ENCODE results near the gene FAF2. TPM values are rescaled to one million over a fixed set of nuclear protein-coding genes. Genes with fewer than 3 reads are reported as not detected.

FAF2 gene, protein sequence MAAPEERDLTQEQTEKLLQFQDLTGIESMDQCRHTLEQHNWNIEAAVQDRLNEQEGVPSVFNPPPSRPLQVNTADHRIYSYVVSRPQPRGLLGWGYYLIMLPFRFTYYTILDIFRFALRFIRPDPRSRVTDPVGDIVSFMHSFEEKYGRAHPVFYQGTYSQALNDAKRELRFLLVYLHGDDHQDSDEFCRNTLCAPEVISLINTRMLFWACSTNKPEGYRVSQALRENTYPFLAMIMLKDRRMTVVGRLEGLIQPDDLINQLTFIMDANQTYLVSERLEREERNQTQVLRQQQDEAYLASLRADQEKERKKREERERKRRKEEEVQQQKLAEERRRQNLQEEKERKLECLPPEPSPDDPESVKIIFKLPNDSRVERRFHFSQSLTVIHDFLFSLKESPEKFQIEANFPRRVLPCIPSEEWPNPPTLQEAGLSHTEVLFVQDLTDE
- 31.8 TPM for total RNA-seq
- long read RNA-seq, full-length matches to known transcripts = 31 of 48 reads
- long read RNA-seq, partial matches to known transcripts = 4 of 48 reads
- long read RNA-seq, other reads (novel, unspliced or antisense) = 13 of 48 reads

DNA sequence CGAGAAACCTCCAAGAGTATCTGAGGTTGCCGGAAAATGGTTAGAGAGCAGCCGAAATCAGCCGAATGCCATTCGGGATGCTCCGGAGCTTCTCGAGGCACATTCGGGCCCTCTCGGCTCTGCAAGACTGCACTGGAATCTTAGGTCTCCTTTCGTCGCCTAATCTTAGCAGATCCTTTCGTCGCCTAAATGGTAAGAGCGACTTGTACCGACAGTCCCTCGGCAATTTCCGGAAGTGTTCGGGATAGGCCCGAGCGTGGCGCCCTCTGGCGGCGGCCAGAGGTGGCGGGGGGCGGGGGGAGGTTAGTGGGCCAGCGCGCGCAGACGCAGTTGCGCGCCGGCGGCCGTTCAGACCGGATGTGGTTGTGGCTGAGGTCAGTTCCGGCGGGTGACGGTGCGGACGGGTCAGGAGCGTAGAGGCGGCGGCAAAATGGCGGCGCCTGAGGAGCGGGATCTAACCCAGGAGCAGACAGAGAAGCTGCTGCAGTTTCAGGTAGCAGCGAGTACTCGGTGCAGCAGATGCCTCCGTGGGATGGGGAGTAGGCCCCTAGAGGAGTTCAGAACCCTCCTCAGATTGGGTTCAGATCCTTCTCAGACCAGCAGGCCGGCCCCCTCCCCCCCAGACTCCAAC, at the start of gene FAF2:
Gene FAF2, plus strand, starts transcription at position 408 of the 631 bp plus-strand sequence. Its CDS starts 23 bp downstream, at position 431.
- H3K9me3 ChIP-seq = no peaks in the 10 kb centered on the region
- H3K27me3 ChIP-seq (ENCODE audit: low read depth) = no peaks in the 10 kb centered on the region
- H3K36me3 ChIP-seq = peaks cover 1% of the 10 kb centered on the region
- H3K27ac ChIP-seq = peak within 1 kb of the TSS; percentile 97
- peak; percentile 98 to 99 for ATAC-seq
- DNase-seq = peak; percentile 97
- TF ChIP-seq, protein P1, sequence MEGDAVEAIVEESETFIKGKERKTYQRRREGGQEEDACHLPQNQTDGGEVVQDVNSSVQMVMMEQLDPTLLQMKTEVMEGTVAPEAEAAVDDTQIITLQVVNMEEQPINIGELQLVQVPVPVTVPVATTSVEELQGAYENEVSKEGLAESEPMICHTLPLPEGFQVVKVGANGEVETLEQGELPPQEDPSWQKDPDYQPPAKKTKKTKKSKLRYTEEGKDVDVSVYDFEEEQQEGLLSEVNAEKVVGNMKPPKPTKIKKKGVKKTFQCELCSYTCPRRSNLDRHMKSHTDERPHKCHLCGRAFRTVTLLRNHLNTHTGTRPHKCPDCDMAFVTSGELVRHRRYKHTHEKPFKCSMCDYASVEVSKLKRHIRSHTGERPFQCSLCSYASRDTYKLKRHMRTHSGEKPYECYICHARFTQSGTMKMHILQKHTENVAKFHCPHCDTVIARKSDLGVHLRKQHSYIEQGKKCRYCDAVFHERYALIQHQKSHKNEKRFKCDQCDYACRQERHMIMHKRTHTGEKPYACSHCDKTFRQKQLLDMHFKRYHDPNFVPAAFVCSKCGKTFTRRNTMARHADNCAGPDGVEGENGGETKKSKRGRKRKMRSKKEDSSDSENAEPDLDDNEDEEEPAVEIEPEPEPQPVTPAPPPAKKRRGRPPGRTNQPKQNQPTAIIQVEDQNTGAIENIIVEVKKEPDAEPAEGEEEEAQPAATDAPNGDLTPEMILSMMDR (IDR thresholded peaks at IDR 0.05) = peak; percentile 96
- H3K4me3 ChIP-seq = peak within 1 kb of the TSS; percentile 72
- H3K4me1 ChIP-seq = peaks cover 37% of the 10 kb centered on the region
- intact Hi-C loops (cut with DNase I) = no loop called here

DNA sequence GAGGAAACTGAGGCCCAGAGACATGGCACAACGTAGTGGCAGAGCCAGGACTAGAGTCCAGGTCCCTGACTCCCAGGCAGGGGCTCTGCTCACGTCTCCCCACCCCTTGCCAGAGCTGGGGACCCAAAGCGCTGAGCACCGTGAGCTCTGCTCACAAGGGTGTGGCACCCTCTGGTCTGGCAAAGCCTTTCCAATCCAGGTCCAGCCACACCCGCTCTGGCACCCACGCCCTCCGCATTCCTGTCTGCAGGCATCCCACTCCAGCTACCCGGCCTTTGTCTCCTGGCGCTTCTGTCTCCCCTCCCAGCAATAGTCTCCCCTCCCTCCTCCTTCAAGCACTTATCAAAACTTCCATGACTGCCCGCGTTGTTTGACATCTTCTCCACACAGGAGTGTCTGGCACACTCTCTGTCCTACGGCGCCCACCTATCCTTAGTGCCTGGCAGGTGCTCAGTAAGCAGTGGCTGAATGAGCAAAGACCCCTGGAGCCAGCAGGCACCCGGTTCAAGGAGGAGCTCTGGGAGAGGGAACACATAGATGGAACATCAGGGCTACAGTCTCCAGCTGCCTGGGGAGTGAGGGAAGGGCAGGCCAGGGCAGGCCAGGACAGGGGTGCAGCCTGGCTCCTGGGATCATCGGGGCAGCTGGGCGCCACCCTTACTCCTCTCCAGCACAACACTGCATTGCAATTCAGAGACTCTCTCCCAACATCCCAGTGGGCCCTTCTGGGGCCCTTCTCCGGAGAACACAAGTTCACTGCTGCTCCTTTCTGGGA, 47.6 kb upstream of the FAF2 start:
- peak; percentile 40 to 59 for ATAC-seq
- no peak for DNase-seq
- Histone ChIP-seq H3K27me3 (ENCODE audit: low read depth) (no peaks in the 10 kb centered on the region), H3K4me1 (peaks cover 1% of the 10 kb centered on the region), H3K27ac (no peak overlapping the region), H3K36me3 (peaks cover 36% of the 10 kb centered on the region), H3K9me3 (no peaks in the 10 kb centered on the region), H3K4me3 (no peak overlapping the region)
- intact Hi-C loops (cut with DNase I) = no loop called here
- TF ChIP-seq, protein P1 (IDR thresholded peaks at IDR 0.05) = no peak

DNA sequence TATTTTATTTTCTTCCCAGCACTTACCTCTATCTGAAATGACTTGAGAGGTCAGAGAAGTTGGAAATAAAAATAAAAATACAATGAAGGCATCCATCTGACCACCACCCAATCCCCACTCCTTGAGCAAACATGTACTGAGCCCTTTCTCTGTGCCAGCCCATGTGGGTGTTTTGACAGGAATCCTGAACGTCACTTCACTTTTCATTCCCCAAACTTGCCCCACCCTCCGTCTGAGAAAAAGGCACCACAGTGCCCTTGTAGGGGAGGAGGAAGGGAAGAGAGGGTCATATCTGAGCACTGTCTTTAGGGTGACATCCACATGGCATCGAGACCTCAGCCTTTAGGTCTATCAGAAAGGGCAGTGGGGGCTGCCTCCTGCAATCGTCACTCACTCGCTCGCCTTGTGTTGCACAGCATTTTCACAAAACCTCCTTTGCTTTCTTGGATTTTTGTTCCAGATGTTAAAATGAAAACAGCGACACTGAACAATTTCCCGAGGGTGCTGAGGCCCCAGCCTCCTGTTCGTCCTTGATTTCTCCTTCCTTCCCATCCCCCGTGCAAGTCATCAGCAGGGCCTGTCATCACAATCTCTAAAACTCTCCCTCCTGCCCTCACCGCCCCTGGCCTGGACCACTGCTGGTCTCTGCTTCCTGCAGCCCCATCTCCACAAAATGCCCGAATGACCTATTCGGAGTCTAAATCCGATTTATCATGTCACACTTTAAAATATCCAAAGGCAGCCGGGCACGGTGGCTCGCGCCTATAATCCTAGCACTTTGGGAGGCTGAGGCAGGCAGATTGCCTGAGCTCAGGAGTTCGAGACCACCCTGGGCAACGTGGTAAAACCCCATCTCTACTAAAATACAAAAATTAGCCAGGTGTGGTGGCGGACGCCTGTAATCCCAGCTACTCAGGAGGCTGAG, 46.6 kb upstream of the FAF2 start:
- Histone ChIP-seq H3K4me1 (no peaks in the 10 kb centered on the region), H3K9me3 (no peaks in the 10 kb centered on the region), H3K4me3 (no peak overlapping the region), H3K36me3 (peaks cover 39% of the 10 kb centered on the region), H3K27me3 (ENCODE audit: low read depth) (no peaks in the 10 kb centered on the region), H3K27ac (no peak overlapping the region)
- ATAC-seq = no peak
- intact Hi-C loops (cut with DNase I) = no loop called here
- TF ChIP-seq, protein P1 (IDR thresholded peaks at IDR 0.05) = no peak
- no peak for DNase-seq

DNA sequence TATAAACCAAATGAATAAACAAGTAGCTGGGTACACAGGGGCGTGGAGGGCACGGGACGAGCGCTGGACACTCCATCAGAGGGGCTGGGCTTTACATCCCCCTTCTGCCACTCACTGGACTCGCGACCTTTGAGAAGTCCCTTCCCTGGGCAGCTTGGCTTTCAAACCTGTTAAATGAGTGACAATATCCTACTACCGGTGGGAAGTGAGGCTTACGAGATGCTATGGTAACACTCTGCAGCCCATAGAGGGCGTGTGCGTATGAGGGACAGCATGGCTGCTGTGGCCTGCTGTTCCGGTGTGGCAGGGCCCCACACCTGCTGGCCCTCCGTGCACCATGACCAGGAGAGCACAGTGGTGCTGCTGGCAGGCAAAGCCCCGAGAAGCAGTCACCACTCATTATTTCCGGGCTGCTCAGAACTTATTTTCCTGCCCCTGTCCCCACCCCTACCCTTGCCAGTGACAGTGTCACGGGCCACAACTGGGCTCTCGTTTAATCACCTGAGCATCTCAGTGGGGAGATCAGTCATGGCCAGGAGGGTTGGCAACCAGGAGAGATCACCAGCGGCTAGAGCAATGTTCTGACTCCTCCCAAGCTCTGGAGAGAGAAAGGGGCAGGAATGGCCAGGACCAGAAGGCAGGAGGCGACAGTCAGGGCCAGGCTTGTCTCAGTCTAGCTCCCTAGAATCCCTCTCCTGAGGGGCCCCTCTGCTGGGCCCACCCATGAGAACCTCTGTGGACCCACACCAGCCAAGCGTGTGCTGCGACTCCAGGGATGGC, 42.3 kb upstream of the FAF2 start:
- H3K27me3 ChIP-seq (ENCODE audit: low read depth) = no peaks in the 10 kb centered on the region
- intact Hi-C loops (cut with DNase I) = no loop called here
- H3K36me3 ChIP-seq = peaks cover 60% of the 10 kb centered on the region

More for the DNA sequence above, 42.3 kb upstream of the FAF2 start:
- Histone ChIP-seq H3K4me3 (no peak overlapping the region), H3K27ac (no peak overlapping the region), H3K4me1 (peaks cover under 1% of the 10 kb centered on the region), H3K9me3 (no peaks in the 10 kb centered on the region)
- DNase-seq (no peak), ATAC-seq (no peak)
- TF ChIP-seq, protein P1 (IDR thresholded peaks at IDR 0.05) = no peak

Measured in lower lobe of right lung (tissue), 2 donors.